Hepatocyte (in vitro differentiated cells): ENCODE data around the gene B3GALNT2. TPM values are rescaled to one million over a fixed set of nuclear protein-coding genes. Genes with fewer than 3 reads are reported as not detected.

Experiments
- DNase-seq: peaks from one replicate; pipeline ENCODE4 v3.0.0-alpha.2; 2016; ENCODE audit warnings: low spot score
- H2AFZ ChIP-seq: fragments of 200-600 bp; sonication (generic); 2 replicates; pipeline ENCODE4 v1.6.0; 2016; ENCODE audit warnings: antibody characterized with exemption, mild to moderate bottlenecking
- H3K27ac ChIP-seq: fragments of 200-600 bp; sonication (generic); 2 replicates; pipeline ENCODE4 v1.5.1; 2016; ENCODE audit warnings: mild to moderate bottlenecking
- H3K27me3 ChIP-seq: fragments of 200-600 bp; sonication (generic); 2 replicates; pipeline ENCODE4 v1.6.1; 2016
- H3K36me3 ChIP-seq: fragments of 200-600 bp; sonication (generic); replicated peaks from 2 replicates; pipeline ENCODE4 v1.5.1; 2016; ENCODE audit warnings: low read depth; ENCODE audit not compliant: insufficient read depth
- H3K4me1 ChIP-seq: fragments of 200-600 bp; sonication (generic); 2 replicates; pipeline ENCODE4 v1.5.1; 2016; ENCODE audit warnings: mild to moderate bottlenecking, moderate library complexity; ENCODE audit not compliant: insufficient read depth
- H3K4me2 ChIP-seq: fragments of 200-600 bp; sonication (generic); 2 replicates; pipeline ENCODE4 v1.6.0; 2016
- H3K4me3 ChIP-seq: fragments of 200-600 bp; sonication (generic); 2 replicates; pipeline ENCODE4 v1.5.1; 2016; ENCODE audit warnings: mild to moderate bottlenecking
- H3K79me2 ChIP-seq: fragments of 200-600 bp; sonication (generic); 2 replicates; pipeline ENCODE4 v1.6.0; 2017; ENCODE audit warnings: mild to moderate bottlenecking
- H3K9me2 ChIP-seq: fragments of 200-600 bp; sonication (generic); replicated peaks from 2 replicates; pipeline ENCODE4 v1.6.0; 2017; ENCODE audit warnings: mild to moderate bottlenecking; ENCODE audit not compliant: insufficient read depth
- H3K9me3 ChIP-seq: fragments of 200-600 bp; sonication (generic); 2 replicates; pipeline ENCODE4 v1.5.1; 2016; ENCODE audit warnings: low read depth, mild to moderate bottlenecking
- H4K20me1 ChIP-seq: fragments of 200-600 bp; sonication (generic); 2 replicates; pipeline ENCODE4 v1.6.0; 2016; ENCODE audit warnings: mild to moderate bottlenecking; ENCODE audit not compliant: insufficient read depth, poor library complexity, severe bottlenecking
- CTCF ChIP-seq: fragments of 200-600 bp; sonication (generic); IDR thresholded peaks from 2 replicates; pipeline ENCODE4 v1.5.1; 2016; ENCODE audit warnings: antibody characterized with exemption, mild to moderate bottlenecking; ENCODE audit not compliant: poor library complexity
- EZH2 ChIP-seq: fragments of 200-600 bp; sonication (generic); IDR thresholded peaks from 2 replicates; pipeline ENCODE4 v1.6.1; 2016; ENCODE audit warnings: antibody characterized with exemption, mild to moderate bottlenecking, borderline replicate concordance
- EZH2phosphoT487 ChIP-seq: fragments of 200-600 bp; sonication (generic); IDR thresholded peaks from one replicate; pipeline ENCODE4 v1.6.1; 2018; ENCODE audit warnings: antibody characterized with exemption, mild to moderate bottlenecking, low read depth, moderate library complexity; ENCODE audit not compliant: unreplicated experiment, severe bottlenecking
- WGBS: methylation state at CpG from one replicate; pipeline ENCODE4 v1.1.6; 2016; ENCODE audit warnings: low lambda C conversion rate; ENCODE audit errors: missing lambda C conversion rate; 5-methylcytosine and 5-hydroxymethylcytosine counted together
- polyA plus RNA-seq: library from polyadenylated mRNA; unstranded; fragments of >200 nt; fragmentation: Nextera tagmentation; extraction: Ambion mirVana; gene quantifications from 2 replicates; pipeline ENCODE4 v1.2.1, GENCODE V29; 2016
- total RNA-seq: library from RNA; depleted of rRNA; stranded (reverse); fragments of >200 nt; gene quantifications from 2 replicates; pipeline ENCODE4 v1.2.3, GENCODE V29; 2014

Gene B3GALNT2
- total and polyA plus RNA-seq, 2 experiments from 2014 or later = 8.1 to 24.2 TPM

- no peaks in the 10 kb centered on the region for H3K36me3 ChIP-seq
- DNase-seq = no peak
- H3K79me2 ChIP-seq = no peaks in the 10 kb centered on the region
- H4K20me1 ChIP-seq = no peaks in the 10 kb centered on the region
- no peak for TF ChIP-seq CTCF
- no peak for TF ChIP-seq EZH2phosphoT487
- TF ChIP-seq EZH2 = no peak
- no peaks in the 10 kb centered on the region for H3K9me3 ChIP-seq
- H3K4me3 ChIP-seq = no peak overlapping the region
- H3K9me2 ChIP-seq = no peaks in the 10 kb centered on the region
- no peak overlapping the region for H3K4me2 ChIP-seq
- no peak overlapping the region for H3K27ac ChIP-seq
- H2AFZ ChIP-seq = no peak overlapping the region
- 73% methylated on average over 2 of the region's 2 CpGs for WGBS
- H3K27me3 ChIP-seq = no peaks in the 10 kb centered on the region
- H3K4me1 ChIP-seq = no peaks in the 10 kb centered on the region
Measured at GRCh38 chr1:235532360-235532759, 28.1 kb upstream of the B3GALNT2 start.

GRCh38 chr1:235527196-235527814 lies 23.1 kb upstream of the B3GALNT2 start:
- Histone ChIP-seq H3K79me2 (no peaks in the 10 kb centered on the region), H3K36me3 (no peaks in the 10 kb centered on the region), H3K4me3 (no peak overlapping the region), H3K4me2 (no peak overlapping the region), H2AFZ (no peak overlapping the region), H3K27me3 (no peaks in the 10 kb centered on the region), H3K9me3 (no peaks in the 10 kb centered on the region), H3K9me2 (no peaks in the 10 kb centered on the region), H4K20me1 (no peaks in the 10 kb centered on the region), H3K27ac (no peak overlapping the region), H3K4me1 (no peaks in the 10 kb centered on the region)
- no peak for DNase-seq
- 83% methylated on average over 4 of the region's 4 CpGs for WGBS
- TF ChIP-seq CTCF (no peak), EZH2phosphoT487 (no peak), EZH2 (no peak)

- WGBS = 52% methylated on average over 4 of the region's 4 CpGs
- no peak overlapping the region for H3K4me3 ChIP-seq
- no peaks in the 10 kb centered on the region for H3K9me3 ChIP-seq
- H3K4me1 ChIP-seq = no peaks in the 10 kb centered on the region
- no peaks in the 10 kb centered on the region for H3K9me2 ChIP-seq
- no peaks in the 10 kb centered on the region for H3K79me2 ChIP-seq
- H3K27ac ChIP-seq = no peak overlapping the region
- no peak overlapping the region for H2AFZ ChIP-seq
- H3K36me3 ChIP-seq = no peaks in the 10 kb centered on the region
- no peak overlapping the region for H3K4me2 ChIP-seq
- H3K27me3 ChIP-seq = no peaks in the 10 kb centered on the region
- H4K20me1 ChIP-seq = no peaks in the 10 kb centered on the region
- no peak for DNase-seq
- TF ChIP-seq CTCF = no peak
- TF ChIP-seq EZH2 = no peak
- no peak for TF ChIP-seq EZH2phosphoT487
Measured at GRCh38 chr1:235525314-235525713, 21.1 kb upstream of the B3GALNT2 start.
